Astrocyte (in vitro differentiated cells and primary cell): ENCODE data around the gene PCMT1. TPM values are rescaled to one million over a fixed set of nuclear protein-coding genes. Genes with fewer than 3 reads are reported as not detected.
A peak's percentile ranks its signal among the peaks of the same experiment; 100 is the strongest.

ENCODE experiments used
- DNase-seq: peaks from one replicate; pipeline ENCODE4 v3.0.0-alpha.2; 2010; ENCODE audit warnings: low read depth
- FAIRE-seq: peaks from 2 replicates; lab custom pipeline; 2011; peaks lifted over from hg19 to GRCh38; lab: Jason Lieb, UNC
- H2AFZ ChIP-seq: 2 replicates; pipeline ENCODE4 v1.6.0; 2012; ENCODE audit warnings: low read depth, low read length, inconsistent platforms
- H3K27ac ChIP-seq: 2 replicates; pipeline ENCODE4 v1.5.1; 2011; ENCODE audit warnings: low read depth, low read length, inconsistent platforms
- H3K27me3 ChIP-seq: 2 replicates; pipeline ENCODE4 v1.6.0; 2011; ENCODE audit warnings: low read length, inconsistent platforms; ENCODE audit not compliant: insufficient read depth
- H3K36me3 ChIP-seq: 2 replicates; pipeline ENCODE4 v1.5.1; 2011; ENCODE audit warnings: low read length, inconsistent platforms; ENCODE audit not compliant: insufficient read depth
- H3K4me1 ChIP-seq: 2 replicates; pipeline ENCODE4 v1.5.1; 2011; ENCODE audit warnings: low read length, inconsistent platforms; ENCODE audit not compliant: insufficient read depth
- H3K4me2 ChIP-seq: 2 replicates; pipeline ENCODE4 v1.6.0; 2012; ENCODE audit warnings: low read length, inconsistent platforms
- H3K4me3 ChIP-seq: 2 replicates; pipeline ENCODE4 v1.5.1; 2011; ENCODE audit warnings: low read depth, mild to moderate bottlenecking, low read length, inconsistent platforms; ENCODE audit not compliant: insufficient read depth
- H3K79me2 ChIP-seq: 2 replicates; pipeline ENCODE4 v1.6.0; 2012; ENCODE audit warnings: mild to moderate bottlenecking, low read length, inconsistent platforms; ENCODE audit not compliant: insufficient read depth
- H3K9ac ChIP-seq: 2 replicates; pipeline ENCODE4 v1.6.0; 2012; ENCODE audit warnings: mild to moderate bottlenecking, low read length, inconsistent platforms
- H3K9me3 ChIP-seq: 2 replicates; pipeline ENCODE4 v1.5.1; 2012; ENCODE audit warnings: low read depth, mild to moderate bottlenecking, low read length, inconsistent platforms; ENCODE audit not compliant: insufficient read depth
- H4K20me1 ChIP-seq: 2 replicates; pipeline ENCODE4 v1.6.0; 2012; ENCODE audit warnings: low read length, inconsistent platforms; ENCODE audit not compliant: insufficient read depth
- H3K27ac Mint-ChIP-seq: one replicate; pipeline ENCODE4 v1.8.0; 2021; ENCODE audit warnings: mild to moderate bottlenecking, mixed read lengths; ENCODE audit not compliant: unreplicated experiment
- H3K27me3 Mint-ChIP-seq: one replicate; pipeline ENCODE4 v1.8.0; 2021; ENCODE audit warnings: low read depth, mixed read lengths; ENCODE audit not compliant: unreplicated experiment
- H3K36me3 Mint-ChIP-seq: one replicate; pipeline ENCODE4 v1.8.0; 2021; ENCODE audit warnings: low read depth, mixed read lengths; ENCODE audit not compliant: unreplicated experiment
- H3K4me1 Mint-ChIP-seq: one replicate; pipeline ENCODE4 v1.8.0; 2021; ENCODE audit warnings: low read depth, mixed read lengths; ENCODE audit not compliant: unreplicated experiment
- H3K4me3 Mint-ChIP-seq: one replicate; pipeline ENCODE4 v1.8.0; 2021; ENCODE audit warnings: mild to moderate bottlenecking, moderate library complexity, mixed read lengths; ENCODE audit not compliant: unreplicated experiment
- H3K9me3 Mint-ChIP-seq: one replicate; pipeline ENCODE4 v1.8.0; 2021; ENCODE audit warnings: mild to moderate bottlenecking, mixed read lengths; ENCODE audit not compliant: unreplicated experiment
- EZH2 ChIP-seq: IDR thresholded peaks from 2 replicates; pipeline ENCODE4 v1.6.1; 2012; ENCODE audit warnings: mild to moderate bottlenecking, low read length, inconsistent platforms; ENCODE audit not compliant: insufficient read depth
- total RNA-seq: library from RNA; stranded (reverse); gene quantifications from 2 replicates; pipeline ENCODE4 v1.2.1, GENCODE V29; 2021
- TF ChIP-seq, protein P1 (sequence below): IDR thresholded peaks from 2 replicates; pipeline ENCODE4 v1.5.1; 2011; ENCODE audit warnings: low read depth, mild to moderate bottlenecking, inconsistent platforms, low read length, moderate library complexity; ENCODE audit not compliant: insufficient read depth

The PCMT1 gene
- total RNA-seq, 1 donor from 2014 or later, result 127 TPM

DNA sequence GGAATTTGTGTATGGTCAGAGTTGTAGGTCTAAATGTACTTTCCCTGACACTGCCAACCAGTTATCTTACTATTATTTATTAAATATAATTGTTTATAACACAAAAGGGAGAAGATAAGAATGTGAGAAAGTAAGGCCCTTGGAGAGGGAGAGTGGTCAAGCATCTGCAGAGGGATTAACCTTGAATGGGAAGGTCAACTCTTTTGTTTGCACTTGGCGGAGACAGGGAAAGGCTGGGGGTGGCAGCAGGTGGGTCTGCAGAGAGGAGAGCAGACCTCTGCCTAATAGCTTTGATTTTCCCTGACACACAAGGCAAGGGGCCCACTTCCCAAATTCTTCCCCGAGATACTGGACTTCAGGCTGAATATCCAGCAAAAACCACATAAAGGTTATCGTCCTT is 110.4 kb downstream of the PCMT1 start:
- Histone ChIP-seq H3K4me1 (peaks cover 42% of the 10 kb centered on the region), H3K79me2 (peaks cover 62% of the 10 kb centered on the region), H3K9ac (no peak overlapping the region), H3K9me3 (no peaks in the 10 kb centered on the region), H2AFZ (no peak overlapping the region), H3K27ac (peak overlapping the region; percentile 42), H3K4me3 (no peak overlapping the region), H3K36me3 (no peaks in the 10 kb centered on the region), H3K4me2 (no peak overlapping the region), H4K20me1 (peaks cover 8% of the 10 kb centered on the region), H3K27me3 (no peaks in the 10 kb centered on the region)
- DNase-seq, result no peak
- Mint-ChIP-seq H3K27me3 (peaks cover 2% of the 10 kb centered on the region), H3K36me3 (no peaks in the 10 kb centered on the region), H3K4me3 (no peak overlapping the region), H3K4me1 (peaks cover 42% of the 10 kb centered on the region), H3K27ac (no peak overlapping the region), H3K9me3 (no peaks in the 10 kb centered on the region)
- no peak for FAIRE-seq
- TF ChIP-seq, protein P1, sequence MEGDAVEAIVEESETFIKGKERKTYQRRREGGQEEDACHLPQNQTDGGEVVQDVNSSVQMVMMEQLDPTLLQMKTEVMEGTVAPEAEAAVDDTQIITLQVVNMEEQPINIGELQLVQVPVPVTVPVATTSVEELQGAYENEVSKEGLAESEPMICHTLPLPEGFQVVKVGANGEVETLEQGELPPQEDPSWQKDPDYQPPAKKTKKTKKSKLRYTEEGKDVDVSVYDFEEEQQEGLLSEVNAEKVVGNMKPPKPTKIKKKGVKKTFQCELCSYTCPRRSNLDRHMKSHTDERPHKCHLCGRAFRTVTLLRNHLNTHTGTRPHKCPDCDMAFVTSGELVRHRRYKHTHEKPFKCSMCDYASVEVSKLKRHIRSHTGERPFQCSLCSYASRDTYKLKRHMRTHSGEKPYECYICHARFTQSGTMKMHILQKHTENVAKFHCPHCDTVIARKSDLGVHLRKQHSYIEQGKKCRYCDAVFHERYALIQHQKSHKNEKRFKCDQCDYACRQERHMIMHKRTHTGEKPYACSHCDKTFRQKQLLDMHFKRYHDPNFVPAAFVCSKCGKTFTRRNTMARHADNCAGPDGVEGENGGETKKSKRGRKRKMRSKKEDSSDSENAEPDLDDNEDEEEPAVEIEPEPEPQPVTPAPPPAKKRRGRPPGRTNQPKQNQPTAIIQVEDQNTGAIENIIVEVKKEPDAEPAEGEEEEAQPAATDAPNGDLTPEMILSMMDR, result no peak
- TF ChIP-seq EZH2, result no peak

DNA sequence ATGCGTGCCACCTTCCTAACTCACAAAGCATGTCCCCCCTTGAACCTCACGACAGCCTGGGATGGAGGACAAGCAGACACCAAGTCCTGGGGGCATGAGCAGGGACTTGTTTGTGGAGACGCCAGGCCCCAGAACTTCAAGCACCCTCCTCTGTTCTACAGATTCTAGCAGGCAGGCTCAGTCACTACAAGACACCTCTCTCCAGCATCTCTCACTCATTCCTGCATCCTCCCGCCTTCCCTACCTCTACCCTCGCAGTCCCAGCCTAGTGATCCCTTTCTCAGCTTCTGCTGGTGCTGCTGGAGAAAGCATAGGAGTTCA is 110.9 kb downstream of the PCMT1 start:
- DNase-seq (no peak), FAIRE-seq (no peak)
- peaks cover 2% of the 10 kb centered on the region for H3K27me3 Mint-ChIP-seq
- peaks cover 42% of the 10 kb centered on the region for H3K4me1 ChIP-seq
- no peak overlapping the region for H3K27ac ChIP-seq
- peaks cover 8% of the 10 kb centered on the region for H4K20me1 ChIP-seq
- H2AFZ ChIP-seq, result no peak overlapping the region
- H3K79me2 ChIP-seq, result peaks cover 62% of the 10 kb centered on the region
- no peaks in the 10 kb centered on the region for H3K36me3 Mint-ChIP-seq
- no peak for TF ChIP-seq EZH2
- TF ChIP-seq, protein P1, result no peak
- H3K4me3 ChIP-seq, result no peak overlapping the region
- H3K9me3 ChIP-seq, result no peaks in the 10 kb centered on the region
- H3K9ac ChIP-seq, result no peak overlapping the region
- peak overlapping the region; percentile 35 for H3K4me3 Mint-ChIP-seq
- no peaks in the 10 kb centered on the region for H3K9me3 Mint-ChIP-seq
- H3K27me3 ChIP-seq, result no peaks in the 10 kb centered on the region
- H3K4me1 Mint-ChIP-seq, result peaks cover 36% of the 10 kb centered on the region
- no peaks in the 10 kb centered on the region for H3K36me3 ChIP-seq
- H3K4me2 ChIP-seq, result peak overlapping the region; percentile 87
- no peak overlapping the region for H3K27ac Mint-ChIP-seq

Other genes with a start within 250 kb of the PCMT1 start
- 39.2 TPM in 2 replicates for gene PPIL4, start 203.7 kb upstream of the PCMT1 start, total RNA-seq
- 36.5 and 39.3 TPM in 2 replicates for gene GINM1, start 183.4 kb upstream of the PCMT1 start, total RNA-seq
- 13.7 and 14.3 TPM in 2 replicates for gene KATNA1, start 101.0 kb upstream of the PCMT1 start, total RNA-seq
- gene LATS1, start 31.6 kb upstream of the PCMT1 start, total RNA-seq, result 25.6 and 27.9 TPM in 2 replicates
- gene NUP43, start 3.2 kb upstream of the PCMT1 start, total RNA-seq, result 38.2 and 39.7 TPM in 2 replicates
- gene LRP11, start 114.6 kb downstream of the PCMT1 start, total RNA-seq, result 24.2 and 26.2 TPM in 2 replicates
- gene RAET1E, start 148.4 kb downstream of the PCMT1 start, total RNA-seq, result not detected in 2 replicates
- gene RAET1G, start 173.4 kb downstream of the PCMT1 start, total RNA-seq, result not detected in 2 replicates
- 7.3 and 7.5 TPM in 2 replicates for gene ULBP2, start 192.3 kb downstream of the PCMT1 start, total RNA-seq
- 7.4 and 8.8 TPM in 2 replicates for gene ULBP1, start 214.2 kb downstream of the PCMT1 start, total RNA-seq